Measurements from ENCODE around the gene CNKSR2.

Gene CNKSR2

GRCh38 chrX:21660156-21660555 is 285.9 kb downstream of the CNKSR2 start:
- no peak for TF ChIP-seq Cebpa-rat (IDR thresholded peaks at IDR 0.05)
- H4K20me1 ChIP-seq: no peaks in the 10 kb centered on the region
- no peaks in the 10 kb centered on the region for H3K27me3 ChIP-seq
- H3K9me3 ChIP-seq: peaks cover 36% of the 10 kb centered on the region
- H3K4me1 ChIP-seq: no peaks in the 10 kb centered on the region
- H3K4me3 ChIP-seq: no peak overlapping the region
- H3K36me3 ChIP-seq: peaks cover 20% of the 10 kb centered on the region; the same call in 1 of the 2 replicates
- H3K9ac ChIP-seq: no peak overlapping the region
- no peak overlapping the region for H3K27ac ChIP-seq
- no peak overlapping the region for H3K4me2 ChIP-seq

DNA sequence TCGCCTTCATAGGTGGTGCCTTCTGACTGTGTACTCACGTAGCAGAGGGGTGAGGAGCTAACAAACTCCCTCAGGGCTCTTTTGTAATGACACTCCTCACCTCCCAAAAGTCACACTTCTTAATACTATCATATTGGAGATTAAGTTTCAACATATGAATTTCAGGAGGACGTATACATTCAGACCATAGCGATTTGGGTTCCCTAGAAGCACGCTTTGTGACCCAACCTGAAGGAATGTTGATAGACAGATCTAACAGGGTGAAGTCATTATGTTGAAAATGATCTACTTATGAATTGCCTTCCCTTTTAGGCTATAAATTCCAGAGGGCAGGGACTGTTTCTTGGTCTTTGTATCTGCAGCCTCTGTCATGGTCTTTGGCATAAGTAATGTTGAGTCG is 287.1 kb downstream of the CNKSR2 start:
- Histone ChIP-seq H3K9ac (no peak overlapping the region), H3K27ac (no peak overlapping the region), H4K20me1 (no peaks in the 10 kb centered on the region), H3K4me3 (no peak overlapping the region), H3K4me1 (no peaks in the 10 kb centered on the region), H3K36me3 (peaks cover 14% of the 10 kb centered on the region; the same call in 1 of the 2 replicates), H3K4me2 (no peak overlapping the region), H3K27me3 (no peaks in the 10 kb centered on the region), H3K9me3 (peaks cover 27% of the 10 kb centered on the region)
- no peak for TF ChIP-seq Cebpa-rat (IDR thresholded peaks at IDR 0.05)

GRCh38 chrX:21662761-21663160 is 288.5 kb downstream of the CNKSR2 start:
- Histone ChIP-seq H3K9ac (no peak overlapping the region), H3K36me3 (no peaks in the 10 kb centered on the region), H3K27me3 (no peaks in the 10 kb centered on the region), H4K20me1 (no peaks in the 10 kb centered on the region), H3K9me3 (peaks cover 12% of the 10 kb centered on the region), H3K4me1 (no peaks in the 10 kb centered on the region), H3K4me2 (no peak overlapping the region), H3K27ac (no peak overlapping the region), H3K4me3 (no peak overlapping the region)
- no peak for TF ChIP-seq Cebpa-rat (IDR thresholded peaks at IDR 0.05)

DNA sequence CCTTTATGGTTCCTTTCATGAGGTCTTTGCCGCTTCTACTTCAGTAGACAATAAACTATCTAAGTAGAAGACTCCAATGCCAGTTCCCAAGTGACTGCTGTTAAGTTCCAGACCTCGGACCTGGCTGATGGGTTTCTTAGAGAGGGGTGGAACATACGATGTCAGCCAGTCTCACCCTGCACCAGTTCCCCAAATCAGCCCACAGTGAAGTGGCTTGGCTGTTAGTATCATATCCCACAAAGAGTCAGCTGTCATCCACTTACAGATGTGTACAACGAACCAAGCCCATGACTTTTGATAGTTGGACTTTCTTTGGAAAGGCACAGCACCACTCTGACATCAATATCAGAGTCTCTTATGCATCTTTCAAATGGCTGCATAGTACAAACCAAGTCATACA is 292.0 kb downstream of the CNKSR2 start:
- H3K27ac ChIP-seq: no peak overlapping the region
- H3K4me3 ChIP-seq: no peak overlapping the region
- H4K20me1 ChIP-seq: no peaks in the 10 kb centered on the region
- no peaks in the 10 kb centered on the region for H3K9me3 ChIP-seq
- no peak overlapping the region for H3K4me2 ChIP-seq
- no peaks in the 10 kb centered on the region for H3K36me3 ChIP-seq
- H3K27me3 ChIP-seq: no peaks in the 10 kb centered on the region
- no peak for TF ChIP-seq Cebpa-rat (IDR thresholded peaks at IDR 0.05)
- H3K4me1 ChIP-seq: no peaks in the 10 kb centered on the region
- H3K9ac ChIP-seq: no peak overlapping the region

- Histone ChIP-seq H3K27ac (no peak overlapping the region), H3K4me2 (no peak overlapping the region), H4K20me1 (no peaks in the 10 kb centered on the region), H3K27me3 (no peaks in the 10 kb centered on the region), H3K9me3 (no peaks in the 10 kb centered on the region), H3K9ac (no peak overlapping the region), H3K4me1 (no peaks in the 10 kb centered on the region), H3K4me3 (no peak overlapping the region), H3K36me3 (no peaks in the 10 kb centered on the region)
- TF ChIP-seq Cebpa-rat (IDR thresholded peaks at IDR 0.05): no peak
Observed at GRCh38 chrX:21666679-21667078, 292.5 kb downstream of the CNKSR2 start.

DNA sequence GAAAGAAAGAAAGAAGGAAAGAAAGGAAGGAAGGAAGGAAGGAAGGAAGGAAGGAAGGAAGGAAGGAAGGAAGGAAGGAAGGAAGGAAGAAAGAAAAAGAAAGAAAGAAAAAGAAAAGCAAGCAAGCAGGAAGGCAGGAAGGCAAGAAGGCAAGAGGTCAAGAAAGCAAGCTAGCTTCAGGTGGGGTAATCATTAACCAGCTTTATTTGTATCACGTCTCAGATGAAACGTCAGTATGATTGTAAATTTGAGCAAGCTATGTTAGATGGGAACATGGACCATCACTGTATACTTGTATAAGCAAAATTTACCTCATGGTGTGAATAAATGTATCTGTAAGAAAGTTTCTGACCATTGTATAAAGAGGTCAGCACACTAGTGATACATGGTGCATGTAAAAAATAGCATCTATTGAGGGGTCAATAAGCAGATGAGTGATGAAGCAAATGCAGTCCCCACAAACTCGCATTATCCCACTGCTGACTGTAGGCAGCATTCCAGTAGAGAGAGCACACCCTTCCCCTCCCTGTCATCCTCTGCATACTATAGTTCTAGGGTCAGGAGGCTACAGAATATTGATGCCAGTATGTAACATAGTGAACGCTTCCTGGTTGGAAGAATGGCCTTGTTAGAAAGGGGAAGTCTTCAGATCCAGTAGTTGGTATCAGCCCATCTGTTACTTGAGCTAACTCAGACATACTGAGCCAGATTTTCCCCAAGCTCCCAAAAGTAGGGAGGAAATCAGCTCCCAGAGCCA is 300.4 kb downstream of the CNKSR2 start:
- no peaks in the 10 kb centered on the region for H3K27me3 ChIP-seq
- TF ChIP-seq Cebpa-rat (IDR thresholded peaks at IDR 0.05): no peak

GRCh38 chrX:21675931-21676330 is 301.7 kb downstream of the CNKSR2 start:
- Histone ChIP-seq H4K20me1 (no peaks in the 10 kb centered on the region), H3K9me3 (no peaks in the 10 kb centered on the region), H3K4me3 (no peak overlapping the region), H3K27ac (no peak overlapping the region), H3K36me3 (no peaks in the 10 kb centered on the region), H3K27me3 (no peaks in the 10 kb centered on the region), H3K4me1 (no peaks in the 10 kb centered on the region), H3K9ac (no peak overlapping the region), H3K4me2 (no peak overlapping the region)
- no peak for TF ChIP-seq Cebpa-rat (IDR thresholded peaks at IDR 0.05)

More for the DNA sequence above, 300.4 kb downstream of the CNKSR2 start:
- H3K4me2 ChIP-seq: no peak overlapping the region
- no peaks in the 10 kb centered on the region for H3K9me3 ChIP-seq
- no peaks in the 10 kb centered on the region for H4K20me1 ChIP-seq
- H3K4me3 ChIP-seq: no peak overlapping the region
- no peaks in the 10 kb centered on the region for H3K36me3 ChIP-seq
- H3K27ac ChIP-seq: no peak overlapping the region
- no peak overlapping the region for H3K9ac ChIP-seq
- H3K4me1 ChIP-seq: no peaks in the 10 kb centered on the region

DNA sequence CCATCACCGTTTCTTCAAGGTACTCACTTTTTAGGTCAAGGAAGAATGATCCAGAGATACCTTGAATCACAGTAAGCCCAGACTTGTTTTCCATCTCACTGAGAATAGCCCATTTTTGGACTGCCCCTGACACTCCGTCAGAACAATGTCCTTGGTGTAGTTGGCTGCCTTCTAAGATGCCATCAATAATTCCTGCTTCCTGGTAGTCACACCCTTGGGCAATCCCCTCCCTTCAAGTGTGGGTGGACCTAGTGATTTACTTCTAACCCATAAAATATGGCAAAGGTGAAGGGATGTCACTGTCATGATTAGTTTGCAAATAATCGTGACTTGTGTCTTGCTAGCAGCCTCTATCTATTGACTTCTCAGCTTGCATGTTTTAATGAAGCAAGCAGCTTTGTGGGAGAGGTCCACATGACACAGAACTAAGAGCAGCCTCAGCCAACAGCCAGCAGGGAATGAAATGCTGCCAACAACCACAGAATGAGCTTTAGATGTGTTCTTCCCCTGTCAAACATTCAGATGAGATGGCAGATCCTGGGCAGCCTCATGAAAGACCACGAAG is 303.9 kb downstream of the CNKSR2 start:
- Histone ChIP-seq H3K36me3 (no peaks in the 10 kb centered on the region), H3K4me3 (no peak overlapping the region), H3K27me3 (no peaks in the 10 kb centered on the region), H3K9me3 (no peaks in the 10 kb centered on the region), H3K4me2 (no peak overlapping the region), H3K9ac (no peak overlapping the region), H3K4me1 (no peaks in the 10 kb centered on the region), H3K27ac (no peak overlapping the region), H4K20me1 (no peaks in the 10 kb centered on the region)
- TF ChIP-seq Cebpa-rat (IDR thresholded peaks at IDR 0.05): no peak

- no peak overlapping the region for H3K27ac ChIP-seq
- no peak overlapping the region for H3K4me3 ChIP-seq
- H4K20me1 ChIP-seq: no peaks in the 10 kb centered on the region
- no peaks in the 10 kb centered on the region for H3K27me3 ChIP-seq
- 0 out of 2 replicates have a peak, but pooled peaks cover 3% of the 10 kb centered on the region for H3K9me3 ChIP-seq
- H3K9ac ChIP-seq: no peak overlapping the region
- H3K4me1 ChIP-seq: peaks cover 9% of the 10 kb centered on the region; the same call in 1 of the 2 replicates
- no peaks in the 10 kb centered on the region for H3K36me3 ChIP-seq
- no peak for TF ChIP-seq Cebpa-rat (IDR thresholded peaks at IDR 0.05)
- peak overlapping the region; percentile 11; the same call in 1 of the 2 replicates for H3K4me2 ChIP-seq
Observed at GRCh38 chrX:21683941-21684340, 309.7 kb downstream of the CNKSR2 start.

DNA sequence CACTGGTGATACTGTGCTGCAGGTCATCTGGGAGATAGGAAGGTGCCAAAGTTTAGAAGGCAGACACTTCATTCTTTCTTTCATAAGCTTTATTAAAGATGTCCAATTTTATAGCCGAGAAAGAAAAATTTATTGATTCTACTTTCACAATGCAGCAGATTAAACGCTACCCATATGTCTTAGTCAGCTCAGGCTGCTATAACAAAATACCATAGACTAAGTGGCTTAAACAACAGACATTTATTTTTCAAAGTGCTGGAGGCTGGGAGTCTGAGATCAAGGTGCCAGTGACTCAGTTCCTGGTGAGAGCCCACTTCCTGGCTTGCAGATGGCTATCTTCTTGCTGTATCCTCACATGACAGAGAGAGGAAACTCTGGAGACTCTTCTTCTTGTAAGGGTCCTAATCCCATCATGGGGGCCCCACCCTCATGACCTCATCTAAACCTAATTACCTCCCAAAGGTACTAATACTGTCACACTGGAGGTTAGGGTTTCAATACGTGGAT is 317.3 kb downstream of the CNKSR2 start:
- Histone ChIP-seq H3K27me3 (no peaks in the 10 kb centered on the region), H4K20me1 (no peaks in the 10 kb centered on the region), H3K9ac (no peak overlapping the region), H3K27ac (no peak overlapping the region), H3K36me3 (no peaks in the 10 kb centered on the region), H3K4me2 (peak overlapping the region; percentile 43), H3K9me3 (0 out of 2 replicates have a peak, but pooled peaks cover 3% of the 10 kb centered on the region), H3K4me3 (no peak overlapping the region), H3K4me1 (peaks cover 29% of the 10 kb centered on the region)
- no peak for TF ChIP-seq Cebpa-rat (IDR thresholded peaks at IDR 0.05)
